Hippocampal formation (tissue), 2 donors: ENCODE data around the gene MFN2.

ENCODE experiments used
- DNase-seq, 2 donors: peaks; one replicate each; lab custom pipeline; 2025; lab: John Stamatoyannopoulos, UW

The MFN2 gene

GRCh38 chr1:11960276-11960675 is 20.0 kb upstream of the MFN2 start:
- DNase-seq: no peak

DNA sequence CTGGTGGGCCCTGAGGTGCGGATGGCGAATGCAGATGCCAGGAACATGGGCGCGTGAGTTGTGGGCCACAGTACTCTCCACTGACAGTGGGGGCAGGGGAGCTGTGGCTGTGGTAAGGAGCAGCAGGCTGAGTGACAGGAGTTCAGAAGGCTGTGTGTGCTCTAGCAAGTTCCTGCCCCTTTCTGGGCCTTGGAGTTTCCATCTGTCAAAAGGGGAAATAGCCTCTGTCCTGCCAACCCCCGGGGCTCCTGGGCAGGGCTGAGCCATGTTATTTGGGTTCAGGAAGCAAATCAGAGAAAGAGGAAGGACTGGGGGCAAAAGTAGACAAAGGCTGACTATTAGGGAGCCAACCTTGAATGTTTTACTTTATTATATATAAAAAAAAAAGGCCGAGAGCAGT is 19.5 kb upstream of the MFN2 start:
- no peak for DNase-seq

- DNase-seq: peak in 1 of 2 donors; percentile 49
Measured at GRCh38 chr1:11961230-11961629, 19.0 kb upstream of the MFN2 start.

DNA sequence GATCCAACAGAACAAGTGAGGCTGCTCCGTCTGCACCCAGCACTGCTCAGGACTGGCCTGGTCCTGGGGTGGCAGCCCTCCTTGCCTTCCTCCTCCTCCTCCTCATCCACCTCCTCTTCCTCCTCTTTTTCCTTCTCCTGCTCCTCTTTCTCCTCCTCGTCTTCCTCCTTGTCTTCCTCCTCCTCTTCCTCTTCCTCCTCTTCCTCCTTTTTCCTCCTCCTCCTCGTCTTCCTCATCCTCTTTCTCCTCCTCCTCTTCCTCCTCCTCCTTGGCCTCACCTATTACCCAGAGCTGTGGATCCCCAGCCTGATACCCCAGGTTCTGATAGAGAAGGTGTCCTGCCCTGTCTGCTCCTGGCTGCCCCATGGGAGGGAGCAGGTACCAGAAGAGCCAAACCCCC is 16.6 kb upstream of the MFN2 start:
- no peak for DNase-seq

- no peak for DNase-seq
Measured at GRCh38 chr1:11964656-11965055, 15.6 kb upstream of the MFN2 start.

DNA sequence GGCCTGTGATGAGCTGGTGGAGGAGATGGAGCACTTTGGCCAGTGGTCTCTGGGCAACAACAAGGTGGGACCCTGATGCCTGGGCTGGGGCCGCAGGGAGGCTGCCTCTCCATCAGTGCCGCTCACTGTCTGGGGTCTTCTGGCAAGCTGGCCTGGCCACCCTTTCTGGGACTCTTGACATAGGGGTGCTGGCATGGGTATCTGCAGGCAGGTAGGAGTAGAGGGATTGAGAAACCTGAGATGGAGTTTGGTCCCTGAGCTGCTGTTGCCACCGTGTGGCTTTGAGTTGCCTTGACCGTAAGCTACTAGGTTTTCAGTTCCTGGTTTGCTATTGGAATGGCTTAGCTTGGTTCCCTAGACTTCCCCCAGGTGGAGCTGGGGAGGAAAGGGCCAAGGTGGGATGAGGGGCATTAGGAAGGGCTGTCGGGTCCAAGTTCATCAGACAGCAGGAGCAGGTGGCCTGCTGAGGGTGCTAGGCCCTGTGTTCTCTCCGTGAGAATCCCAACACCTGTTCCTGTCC is 13.2 kb upstream of the MFN2 start:
- peak in 1 of 2 donors; percentile 19 for DNase-seq

DNA sequence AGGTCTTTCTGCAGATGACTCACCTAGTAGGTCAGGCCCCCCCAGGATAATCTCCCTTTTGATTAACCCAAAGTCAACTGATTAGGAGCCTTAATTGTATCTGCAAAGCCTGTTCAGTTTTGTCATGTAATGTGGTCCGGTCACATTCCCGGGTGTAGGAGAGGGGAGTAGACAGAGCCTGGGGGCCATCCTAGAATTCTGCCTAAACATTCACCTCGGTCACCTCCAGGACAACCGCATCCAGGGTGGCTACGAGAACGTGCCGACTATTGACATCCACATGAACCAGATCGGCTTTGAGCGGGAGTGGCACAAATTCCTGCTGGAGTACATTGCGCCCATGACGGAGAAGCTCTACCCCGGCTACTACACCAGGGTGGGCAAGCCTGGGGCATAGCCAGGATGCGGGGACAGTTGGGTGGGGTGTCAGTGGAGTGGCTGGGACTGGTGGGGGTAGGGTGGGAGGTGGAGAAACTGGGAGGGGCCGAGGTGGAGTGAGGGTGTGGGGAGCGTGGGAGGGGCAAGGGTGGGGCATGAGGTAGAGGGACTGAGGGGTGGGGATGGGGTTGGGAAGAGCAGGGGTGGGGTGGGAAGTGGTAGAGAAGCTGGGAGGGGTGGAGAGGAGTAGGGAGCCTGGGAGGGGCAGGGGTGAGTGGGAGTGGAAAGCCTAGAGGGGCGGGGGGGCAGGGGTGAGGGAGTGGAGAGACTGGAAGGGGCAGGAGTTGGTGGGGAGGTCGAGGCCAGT is 9.6 kb upstream of the MFN2 start:
- no peak for DNase-seq

DNA sequence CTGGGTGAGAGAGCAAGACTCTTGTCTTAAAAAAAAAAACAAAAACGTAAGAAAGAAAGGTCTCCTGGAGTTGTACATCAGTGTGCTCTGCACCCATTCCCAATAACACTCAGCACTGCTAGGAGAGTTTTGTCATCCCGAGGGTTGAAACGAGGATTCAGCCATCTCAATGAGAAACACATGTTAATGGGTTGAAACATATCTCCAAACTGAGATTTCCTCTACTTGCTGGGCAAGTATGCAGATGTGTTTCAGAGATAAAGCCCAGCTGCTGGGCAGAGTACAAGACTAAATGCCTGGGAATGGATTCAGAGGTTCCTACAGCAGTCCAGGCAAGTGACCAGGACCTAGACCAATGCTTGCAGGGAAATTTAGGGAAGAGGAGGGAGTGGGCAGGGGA is 2.6 kb upstream of the MFN2 start:
- DNase-seq: no peak

DNA sequence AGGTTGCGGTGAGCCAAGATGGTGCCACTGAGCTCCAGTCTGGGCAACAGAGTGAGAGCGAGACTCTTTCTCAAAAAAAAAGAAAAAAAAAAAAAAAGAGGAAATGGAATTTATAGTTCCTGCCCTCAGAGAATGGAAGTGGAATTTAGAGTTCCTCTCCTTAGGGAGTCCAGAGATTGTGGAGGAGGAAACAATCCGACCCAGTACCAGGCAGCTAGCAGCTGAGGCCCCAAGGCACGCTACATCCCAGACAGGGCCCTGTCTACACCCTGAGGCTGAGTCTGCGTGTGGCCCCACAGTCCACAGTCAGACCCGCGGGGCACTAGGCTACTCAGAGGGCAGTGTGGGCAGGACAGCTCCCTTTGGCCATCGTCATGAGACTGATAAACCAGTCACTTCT is 1.9 kb upstream of the MFN2 start:
- no peak for DNase-seq

DNA sequence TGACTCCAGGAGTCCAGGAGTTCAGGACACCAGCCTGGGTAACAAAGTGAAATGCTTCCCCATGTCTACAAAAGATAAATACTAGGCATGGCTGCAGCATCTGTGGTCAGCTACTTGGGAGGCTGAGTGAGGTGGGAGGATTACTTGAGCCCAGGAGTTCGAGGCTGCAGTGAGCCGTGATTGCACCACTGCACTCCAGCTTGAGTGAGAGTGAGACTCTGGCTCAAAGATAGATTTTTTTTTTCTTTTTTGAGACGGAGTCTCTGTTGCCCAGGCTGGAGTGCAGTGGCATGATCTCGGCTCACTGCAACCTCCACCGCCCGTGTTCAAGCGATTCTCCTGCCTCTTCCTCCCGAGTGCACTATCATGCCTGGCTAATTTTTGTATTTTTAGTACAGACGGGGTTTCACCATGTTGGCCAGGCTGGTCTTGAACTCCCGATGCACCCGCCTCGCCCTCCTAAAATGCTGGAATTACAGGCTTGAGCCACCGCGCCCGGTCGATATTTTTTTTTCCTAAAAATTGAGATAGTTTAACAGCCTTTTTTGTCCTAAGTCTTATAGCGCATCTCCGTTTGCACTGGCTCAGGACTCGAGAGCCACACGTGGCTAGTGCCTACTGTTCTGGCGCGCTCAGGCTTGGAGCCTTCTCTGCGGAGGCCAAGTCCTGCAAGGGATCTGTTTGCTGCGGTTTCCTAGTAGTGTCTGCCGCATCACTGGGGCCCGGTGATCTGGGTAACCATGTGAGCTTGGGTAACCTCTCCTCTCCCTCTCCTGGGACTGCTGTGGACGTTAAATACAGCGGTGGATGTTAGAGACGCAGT is 1.0 kb upstream of the MFN2 start:
- no peak for DNase-seq

DNA sequence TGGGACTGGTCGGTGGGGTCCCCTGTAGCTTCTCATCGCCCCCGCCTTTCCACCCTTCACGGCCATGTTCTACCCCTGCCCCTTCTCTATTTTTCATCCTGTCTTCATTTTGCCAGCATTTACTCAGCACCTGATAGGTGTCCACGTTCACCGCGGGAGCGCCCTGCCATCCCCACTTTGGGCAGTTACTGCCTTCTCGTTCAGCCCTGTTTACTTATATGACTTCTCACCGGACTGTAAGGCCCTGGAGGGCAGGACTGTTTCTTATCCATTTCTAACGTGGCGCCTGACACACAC is 380 bp downstream of the MFN2 start:
- DNase-seq: no peak

DNA sequence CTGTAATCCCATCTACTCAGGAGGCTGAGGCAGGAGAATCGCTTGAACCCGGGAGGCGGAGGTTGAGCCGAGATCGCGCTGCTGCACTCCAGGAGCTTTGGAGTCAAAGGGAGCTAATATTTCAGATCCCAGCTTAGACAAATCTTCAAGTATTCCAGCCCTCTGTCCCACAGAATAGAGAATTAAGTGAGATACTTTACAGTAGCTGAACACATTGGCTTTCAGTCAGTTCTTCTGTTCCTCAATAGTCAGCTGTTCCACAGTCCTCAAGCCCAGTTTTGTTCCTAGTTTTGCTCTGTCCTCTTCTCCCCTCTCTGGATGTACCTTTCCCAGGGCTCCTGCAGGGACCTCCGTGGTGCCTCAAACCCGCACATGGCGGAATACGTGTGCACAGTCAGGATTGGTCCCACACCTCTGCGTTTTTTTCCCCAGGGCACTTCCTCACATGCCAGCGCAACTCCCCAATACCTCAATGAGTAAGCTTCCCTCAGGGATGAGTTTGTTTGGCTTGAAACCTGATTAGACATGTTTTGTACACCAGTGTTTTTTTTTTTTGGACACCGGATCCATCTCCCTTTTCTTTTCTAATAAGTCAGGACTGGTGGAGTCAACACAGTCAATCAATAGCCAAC is 1.2 kb downstream of the MFN2 start:
- no peak for DNase-seq

DNA sequence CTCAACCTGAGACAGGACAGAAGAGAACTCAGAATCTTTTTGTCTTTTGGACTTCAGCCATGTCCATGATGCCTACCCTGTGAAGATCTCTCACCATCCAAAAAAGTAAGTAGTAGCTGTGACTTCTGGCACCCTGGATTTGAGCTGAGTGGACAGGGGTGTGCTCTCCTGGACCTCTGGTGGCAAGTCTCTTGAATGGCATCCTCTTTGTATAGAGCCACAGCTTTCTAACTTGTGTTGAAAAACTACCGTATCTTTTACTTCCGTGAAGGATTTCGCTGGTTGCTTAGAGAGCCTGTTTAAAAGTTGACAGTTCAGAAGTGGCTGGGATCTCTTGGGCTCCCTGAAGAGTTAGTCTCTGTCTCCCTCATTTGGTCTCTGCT is 1.8 kb downstream of the MFN2 start:
- DNase-seq: no peak

- no peak for DNase-seq
Measured at GRCh38 chr1:11984121-11984520, 3.9 kb downstream of the MFN2 start.

DNA sequence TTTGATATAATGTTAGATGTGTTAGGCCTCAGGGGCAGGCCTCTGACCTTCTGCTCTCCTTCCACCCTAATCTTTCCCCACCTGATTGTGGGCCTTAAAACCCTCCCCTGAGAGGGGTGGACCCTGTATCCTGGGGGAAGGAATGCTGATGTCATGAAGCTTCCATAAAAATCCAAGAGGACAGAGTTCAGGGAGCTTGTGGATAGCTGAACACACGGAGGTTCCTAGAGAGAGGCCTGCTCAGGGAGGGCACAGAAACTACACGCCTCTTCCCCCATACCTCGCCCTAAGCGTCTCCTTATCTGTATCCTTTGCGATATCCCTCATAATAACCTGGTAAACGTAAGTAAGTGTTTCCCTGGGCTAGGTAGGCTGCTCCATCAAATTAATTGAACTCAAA is 4.3 kb downstream of the MFN2 start:
- DNase-seq: no peak

DNA sequence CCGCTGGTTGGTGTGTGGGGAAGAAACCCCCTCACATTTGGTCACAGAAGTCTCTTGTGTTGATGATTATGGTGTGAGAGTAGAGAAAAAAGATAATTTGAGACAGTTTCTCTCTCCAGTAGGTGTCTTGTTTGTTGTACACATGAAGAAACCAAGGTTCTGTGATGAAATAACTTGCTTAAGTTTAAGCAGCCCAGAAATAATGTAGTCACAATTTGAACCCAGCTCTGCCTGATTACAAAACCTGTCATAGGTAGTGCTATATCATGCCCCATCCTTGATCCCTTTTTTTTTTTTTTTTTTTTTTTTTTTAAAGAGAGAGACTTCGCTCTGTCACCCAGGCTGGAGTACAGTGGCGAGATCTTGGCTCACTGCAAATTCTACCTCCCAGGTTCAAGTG is 4.9 kb downstream of the MFN2 start:
- no peak for DNase-seq

- no peak for DNase-seq
Measured at GRCh38 chr1:11985851-11986250, 5.6 kb downstream of the MFN2 start.

DNA sequence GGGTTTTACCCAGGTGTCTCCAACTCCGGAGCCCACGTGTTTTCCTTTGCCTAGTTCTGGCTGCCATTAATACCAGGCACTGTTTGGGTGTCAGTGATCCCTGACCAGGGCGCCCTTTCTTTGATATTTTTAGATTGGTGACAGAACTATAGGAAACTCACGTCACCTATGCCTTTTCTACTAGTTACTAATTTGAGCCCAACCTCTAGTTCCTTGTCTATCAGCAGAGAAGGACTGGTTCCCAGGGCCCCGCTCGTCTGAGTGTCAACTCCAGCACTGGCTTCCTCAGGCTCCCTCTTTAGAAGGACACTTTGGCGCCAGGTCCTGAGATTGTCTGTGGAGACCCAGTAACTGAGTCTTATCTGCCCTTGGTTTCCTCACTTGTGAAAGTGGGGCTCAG is 9.4 kb downstream of the MFN2 start:
- DNase-seq: no peak

GRCh38 chr1:11990303-11991032 is 10.2 kb downstream of the MFN2 start:
- no peak for DNase-seq

- no peak for DNase-seq
Measured at GRCh38 chr1:11991969-11992676, 11.9 kb downstream of the MFN2 start.

GRCh38 chr1:11997081-11997850 is 17.0 kb downstream of the MFN2 start:
- DNase-seq: no peak
